ENCODE results near the gene AMBN. TPM values are rescaled to one million over a fixed set of nuclear protein-coding genes. Genes with fewer than 3 reads are reported as not detected.
A peak's percentile ranks its signal among the peaks of the same experiment; 100 is the strongest.

The AMBN gene
- total RNA-seq, 1 experiment from 2014 or later, result not detected

- Histone ChIP-seq H3K27me3 (ENCODE audit: insufficient read depth, low read length) (no peaks in the 10 kb centered on the region), H3K9me3 (ENCODE audit: control insufficient read depth in 1 of 2, insufficient read depth in 1 of 2, low read depth in 1 of 2, low read length in 2 of 2) (no peaks in the 10 kb centered on the region), H3K27ac (ENCODE audit: low read depth, low read length) (no peak overlapping the region), H3K9ac (ENCODE audit: low read length) (no peak overlapping the region), H3K79me2 (ENCODE audit: insufficient read depth, low read length) (no peaks in the 10 kb centered on the region), H3K4me2 (ENCODE audit: low read length) (peak overlapping the region; percentile 63), H3K4me1 (ENCODE audit: control insufficient read depth in 1 of 2, insufficient read depth in 2 of 2, low read length in 2 of 2) (peaks cover 9 to 15% of the 10 kb centered on the region in 2 experiments; a peak in 3 of 4 replicates), H3K4me3 (replicated peaks in 1 of 2; ENCODE audit: low read depth in 1 of 2, low read length in 2 of 2) (no peak overlapping the region), H3K36me3 (ENCODE audit: control insufficient read depth in 1 of 2, insufficient read depth in 2 of 2, low read length in 2 of 2) (no peaks in the 10 kb centered on the region), H3K9me2 (ENCODE audit: insufficient read depth) (no peaks in the 10 kb centered on the region), H2AFZ (ENCODE audit: low read depth, low read length, poor library complexity, severe bottlenecking) (peak overlapping the region; percentile 52), H4K20me1 (ENCODE audit: insufficient read depth) (no peaks in the 10 kb centered on the region)
- DNase-seq (ENCODE audit: low read depth, low spot score) (peak; percentile 94), ATAC-seq (peak; percentile 87)
- ChIA-PET POLR2A (interaction anchor here (0.9 kb wide), 1 partner anchor 120 kb away, joined by 3 read pairs; no protein-coding TSS in a partner anchor), RAD21 (ENCODE audit: low non-redundant PET in 1 of 2, low total read pairs in 2 of 2, uncharacterized antibody in 2 of 2, unreplicated experiment in 2 of 2) (no interaction called here), CTCF (no interaction called here)
- intact Hi-C loops (cut with micrococcal nuclease), result no loop called here
- no TSS peak for BruUV-seq (replicated peaks)
- TF ChIP-seq, protein P1, sequence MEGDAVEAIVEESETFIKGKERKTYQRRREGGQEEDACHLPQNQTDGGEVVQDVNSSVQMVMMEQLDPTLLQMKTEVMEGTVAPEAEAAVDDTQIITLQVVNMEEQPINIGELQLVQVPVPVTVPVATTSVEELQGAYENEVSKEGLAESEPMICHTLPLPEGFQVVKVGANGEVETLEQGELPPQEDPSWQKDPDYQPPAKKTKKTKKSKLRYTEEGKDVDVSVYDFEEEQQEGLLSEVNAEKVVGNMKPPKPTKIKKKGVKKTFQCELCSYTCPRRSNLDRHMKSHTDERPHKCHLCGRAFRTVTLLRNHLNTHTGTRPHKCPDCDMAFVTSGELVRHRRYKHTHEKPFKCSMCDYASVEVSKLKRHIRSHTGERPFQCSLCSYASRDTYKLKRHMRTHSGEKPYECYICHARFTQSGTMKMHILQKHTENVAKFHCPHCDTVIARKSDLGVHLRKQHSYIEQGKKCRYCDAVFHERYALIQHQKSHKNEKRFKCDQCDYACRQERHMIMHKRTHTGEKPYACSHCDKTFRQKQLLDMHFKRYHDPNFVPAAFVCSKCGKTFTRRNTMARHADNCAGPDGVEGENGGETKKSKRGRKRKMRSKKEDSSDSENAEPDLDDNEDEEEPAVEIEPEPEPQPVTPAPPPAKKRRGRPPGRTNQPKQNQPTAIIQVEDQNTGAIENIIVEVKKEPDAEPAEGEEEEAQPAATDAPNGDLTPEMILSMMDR (IDR thresholded peaks at IDR 0.05 in 2 of 3, conservative IDR thresholded peaks at IDR 0.05 in 1 of 3; ENCODE audit: borderline replicate concordance in 1 of 3, insufficient read depth in 1 of 3, low read depth in 2 of 3, low read length in 2 of 3), result no peak
- TF ChIP-seq EZH2 (IDR thresholded peaks at IDR 0.05) (no peak), JUND (IDR thresholded peaks at IDR 0.05) (peak; percentile 95), ELF1 (IDR thresholded peaks at IDR 0.05; ENCODE audit: borderline replicate concordance, low read depth) (peak; percentile 41; the same call in 1 of the 2 replicates), CEBPB (IDR thresholded peaks at IDR 0.05; ENCODE audit: low read depth) (peak; percentile 77), POLR2AphosphoS5 (IDR thresholded peaks at IDR 0.05; ENCODE audit: low read depth, low read length) (peak; percentile 65), TCF7L2 (IDR thresholded peaks at IDR 0.05; ENCODE audit: borderline replicate concordance, extremely low read depth, insufficient read depth, insufficient read length) (peak; percentile 49), ZFX (IDR thresholded peaks at IDR 0.05) (no peak), RAD21 (IDR thresholded peaks at IDR 0.05; ENCODE audit: low read depth) (peak; percentile 30; the same call in 1 of the 2 replicates), SP1 (IDR thresholded peaks at IDR 0.05; ENCODE audit: low read depth) (peak; percentile 90), POLR2A (IDR thresholded peaks at IDR 0.05; ENCODE audit: borderline replicate concordance, extremely low read depth, insufficient read depth, insufficient read length) (no peak), REST (IDR thresholded peaks at IDR 0.05; ENCODE audit: low read depth) (no peak), FOSL1 (IDR thresholded peaks at IDR 0.05; ENCODE audit: low read depth) (peak; percentile 92), ZNF274 (IDR thresholded peaks at IDR 0.05; ENCODE audit: low read depth, low read length) (no peak), EGR1 (IDR thresholded peaks at IDR 0.05; ENCODE audit: low read depth) (peak; percentile 92), YY1 (IDR thresholded peaks at IDR 0.05; ENCODE audit: extremely low read depth, insufficient replicate concordance, low read depth, low read length) (no peak), CBX3 (IDR thresholded peaks at IDR 0.05; ENCODE audit: low read depth) (peak; percentile 85; the same call in 1 of the 2 replicates), SIN3A (IDR thresholded peaks at IDR 0.05; ENCODE audit: low read depth) (peak; percentile 82; the same call in 1 of the 2 replicates), EZH2phosphoT487 (IDR thresholded peaks at IDR 0.05; ENCODE audit: borderline replicate concordance) (no peak), SRF (IDR thresholded peaks at IDR 0.05; ENCODE audit: low read depth) (peak; percentile 84)
- TF ChIP-seq, protein P2, sequence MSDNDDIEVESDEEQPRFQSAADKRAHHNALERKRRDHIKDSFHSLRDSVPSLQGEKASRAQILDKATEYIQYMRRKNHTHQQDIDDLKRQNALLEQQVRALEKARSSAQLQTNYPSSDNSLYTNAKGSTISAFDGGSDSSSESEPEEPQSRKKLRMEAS (IDR thresholded peaks at IDR 0.05), result peak; percentile 85
- TF ChIP-seq, protein P3, sequence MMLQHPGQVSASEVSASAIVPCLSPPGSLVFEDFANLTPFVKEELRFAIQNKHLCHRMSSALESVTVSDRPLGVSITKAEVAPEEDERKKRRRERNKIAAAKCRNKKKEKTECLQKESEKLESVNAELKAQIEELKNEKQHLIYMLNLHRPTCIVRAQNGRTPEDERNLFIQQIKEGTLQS (IDR thresholded peaks at IDR 0.05), result peak; percentile 60
Measured at GRCh38 chr4:70583952-70584834, 7.9 kb upstream of the AMBN start.
